NCI-H82 treated with DMSO at 0.1 percent for 48 hours (cell line): ENCODE measurements around the gene PRRC2A.

Source experiments
- DNase-seq: peaks from one replicate; lab custom pipeline; 2025; ENCODE audit not compliant: unreplicated experiment; lab: John Stamatoyannopoulos, UW

The PRRC2A gene

DNA sequence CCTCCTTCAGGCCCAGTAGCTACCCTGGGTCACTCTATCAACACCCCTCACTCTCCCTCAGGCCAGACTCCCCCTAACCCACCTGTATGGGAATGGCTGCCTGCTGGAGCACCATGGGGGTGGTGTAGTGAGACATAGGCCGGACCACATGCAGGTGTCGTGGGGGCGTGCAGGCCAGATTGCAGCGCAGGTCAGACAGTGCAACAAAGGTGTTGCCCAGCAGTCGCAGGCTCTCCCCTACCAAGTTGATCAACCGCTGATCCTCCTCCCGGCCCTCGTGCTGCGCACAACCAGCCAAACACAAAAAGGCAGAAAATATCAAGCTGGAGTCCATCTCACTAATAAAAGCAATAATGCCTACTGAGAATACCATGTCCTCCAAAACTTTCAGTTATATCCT lies 24.8 kb downstream of the PRRC2A start:
- DNase-seq, result no peak

DNA sequence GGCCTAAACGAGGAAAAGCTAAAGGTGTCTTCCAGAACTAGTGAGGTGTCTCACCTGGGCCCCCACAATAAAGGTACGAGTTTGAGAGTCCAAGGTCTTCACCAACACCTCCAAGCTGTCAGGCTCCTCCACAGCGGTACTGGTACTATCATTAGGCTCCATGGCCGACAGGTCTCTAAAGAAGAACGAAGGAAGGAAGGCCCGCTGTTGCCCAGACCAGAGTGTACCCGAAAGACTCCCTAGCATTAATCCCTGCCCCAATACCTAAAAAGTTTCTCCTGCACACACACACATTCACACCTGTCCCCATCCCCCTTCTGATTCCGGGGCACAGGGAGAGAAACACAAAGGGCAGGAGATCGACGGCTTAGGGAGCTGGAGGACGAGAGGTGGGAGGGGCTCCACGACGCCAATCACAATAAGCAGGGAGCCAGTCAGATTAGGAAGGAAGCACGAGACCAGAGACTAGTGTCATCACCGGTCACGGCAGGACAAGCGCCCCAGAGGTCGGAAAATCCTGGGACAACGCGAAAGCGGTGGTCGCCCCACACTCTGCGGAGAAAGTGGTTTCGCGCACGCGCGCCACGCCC lies 31.2 kb downstream of the PRRC2A start:
- peak; percentile 82 for DNase-seq

DNA sequence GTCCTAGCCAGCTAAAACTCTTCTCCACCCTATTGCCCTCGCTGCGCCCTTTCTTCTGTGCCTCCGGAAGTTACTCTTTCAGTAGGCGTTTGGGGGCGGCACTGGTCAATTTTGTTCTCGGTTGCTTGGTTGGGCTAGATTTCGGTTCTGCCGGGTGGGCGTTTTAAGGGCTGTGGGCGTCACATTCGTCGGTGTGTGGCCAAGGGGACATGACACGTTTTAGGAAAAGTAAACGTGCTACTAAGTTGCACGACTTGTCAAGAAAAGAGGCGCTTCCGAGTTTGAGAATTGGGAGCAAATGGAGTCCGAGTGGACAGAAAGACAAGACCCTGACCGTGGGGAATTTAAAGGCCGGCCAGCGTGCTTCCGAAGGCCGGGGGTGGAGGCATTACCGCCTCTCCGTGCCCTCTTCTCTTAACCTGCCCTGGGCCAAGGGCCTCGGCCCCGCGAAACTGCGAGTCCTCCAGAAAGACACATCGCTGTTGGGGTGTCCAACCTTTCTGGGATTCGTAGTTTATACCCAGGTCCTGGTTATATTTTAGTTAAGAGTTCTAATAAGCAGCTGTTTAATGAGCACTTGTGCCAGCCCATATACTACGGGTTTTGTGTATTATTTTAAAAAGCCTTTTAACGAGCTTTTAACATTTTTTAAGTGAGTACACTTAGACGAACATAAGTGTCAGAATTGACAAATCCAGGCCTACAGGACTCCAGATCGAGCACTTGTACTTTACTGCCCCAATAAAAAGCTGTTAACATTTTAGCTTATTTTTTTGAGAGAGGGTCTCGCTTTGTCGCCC lies 32.6 kb downstream of the PRRC2A start:
- DNase-seq, result peak; percentile 98

DNA sequence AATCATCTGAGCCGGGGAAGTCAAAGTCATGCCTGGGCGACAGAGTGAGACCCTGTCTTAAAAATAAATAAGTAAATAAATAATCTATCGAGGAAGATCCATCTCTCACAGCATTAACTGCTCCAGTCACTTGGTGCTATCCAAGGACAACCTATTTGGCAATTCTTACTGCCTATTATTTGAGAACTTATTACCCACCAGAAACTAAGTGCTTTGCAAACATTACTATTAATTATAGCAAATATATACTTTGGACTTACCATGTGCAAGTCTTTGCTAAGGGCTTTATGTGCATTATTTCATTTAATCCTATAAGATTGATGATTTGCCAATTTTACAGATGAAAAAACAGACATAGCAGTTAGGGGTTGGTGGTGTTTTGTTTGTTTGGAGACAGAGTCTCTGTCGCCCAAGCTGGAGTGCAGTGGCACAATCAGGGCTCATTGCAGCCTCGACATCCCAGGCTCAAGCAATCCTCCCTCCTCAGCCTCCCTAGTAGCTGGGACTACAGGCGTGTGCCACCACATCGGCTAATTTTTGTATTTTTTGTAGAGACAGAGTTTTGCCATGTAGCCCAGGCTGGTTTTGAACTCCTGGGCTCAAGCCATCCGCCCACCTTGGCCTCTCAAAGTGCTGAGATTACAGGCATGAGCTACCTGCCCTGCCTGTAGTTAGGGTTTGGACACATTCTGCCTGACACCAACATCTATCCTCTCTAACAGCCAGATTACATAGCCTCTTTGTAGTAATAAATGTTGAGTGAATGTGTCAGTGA lies 34.2 kb downstream of the PRRC2A start:
- no peak for DNase-seq

DNA sequence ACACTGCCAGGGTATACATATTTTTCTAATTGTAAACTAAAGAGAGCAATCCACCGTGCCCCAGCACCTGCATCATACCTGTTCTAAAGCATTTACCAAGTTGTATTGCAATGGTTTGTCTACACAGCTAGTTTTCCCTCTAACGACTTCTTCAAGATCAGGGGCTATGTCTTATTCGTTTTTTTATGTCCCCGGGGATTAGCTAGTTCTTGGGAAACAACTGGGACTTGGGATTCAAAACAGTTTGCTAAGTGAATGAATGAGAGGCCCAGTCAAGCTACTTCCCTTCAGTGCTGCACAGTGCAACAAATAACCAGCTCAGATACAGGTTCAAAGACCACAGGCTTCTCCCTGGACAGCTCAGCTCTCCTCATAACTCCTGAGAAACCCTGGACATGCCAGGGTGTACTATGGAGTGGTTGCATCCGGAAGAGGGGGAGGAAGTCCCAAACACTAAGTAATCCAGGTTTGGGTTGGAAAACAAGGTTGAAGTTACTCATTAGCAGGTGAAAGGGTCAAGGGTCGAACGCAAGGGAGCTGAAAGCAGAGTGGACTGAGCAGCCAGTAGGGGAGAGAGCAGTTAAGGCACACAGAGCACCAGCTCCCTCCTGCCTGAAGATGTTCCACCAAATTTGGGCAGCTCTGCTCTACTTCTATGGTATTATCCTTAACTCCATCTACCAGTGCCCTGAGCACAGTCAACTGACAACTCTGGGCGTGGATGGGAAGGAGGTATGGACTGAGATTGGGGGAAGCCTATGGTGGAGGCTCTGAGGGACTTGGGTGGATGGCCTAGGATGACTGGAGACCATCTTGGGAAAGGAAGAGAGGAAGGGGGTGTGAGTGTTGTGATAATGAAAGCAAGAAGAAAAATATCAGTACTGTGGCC lies 35.1 kb downstream of the PRRC2A start, which contains the start of gene APOM:
APOM (plus strand) TSS at position 546 of the 889 bp plus-strand sequence; CDS start at position 619, 73 bp downstream.
- no peak for DNase-seq

DNA sequence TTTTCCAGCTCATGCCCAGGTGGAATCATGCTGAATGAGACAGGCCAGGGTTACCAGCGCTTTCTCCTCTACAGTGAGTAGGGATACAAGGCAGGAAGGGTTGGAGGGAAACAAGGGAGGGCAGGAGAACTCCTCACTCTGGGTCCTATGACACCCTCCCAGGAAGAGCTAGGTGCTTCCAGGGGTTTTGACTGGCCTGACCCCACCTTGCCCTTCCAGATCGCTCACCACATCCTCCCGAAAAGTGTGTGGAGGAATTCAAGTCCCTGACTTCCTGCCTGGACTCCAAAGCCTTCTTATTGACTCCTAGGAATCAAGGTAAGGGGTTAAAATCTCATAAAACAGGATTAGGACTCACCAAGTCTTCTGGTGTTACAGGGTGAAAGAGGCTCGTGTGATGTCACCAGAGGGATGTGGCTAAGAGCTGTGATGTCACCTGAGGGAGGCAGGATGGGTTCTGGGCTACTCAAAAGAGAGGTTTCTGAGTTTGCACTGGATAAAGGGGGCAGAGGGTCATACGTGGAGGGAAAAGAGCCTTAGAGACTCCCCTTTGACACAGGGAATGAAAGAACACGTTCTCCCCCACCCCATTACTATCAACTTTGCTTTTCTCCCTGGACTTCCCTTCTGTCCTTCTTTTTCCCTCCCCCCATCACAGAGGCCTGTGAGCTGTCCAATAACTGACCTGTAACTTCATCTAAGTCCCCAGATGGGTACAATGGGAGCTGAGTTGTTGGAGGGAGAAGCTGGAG lies 37.1 kb downstream of the PRRC2A start:
- peak; percentile 54 for DNase-seq

DNA sequence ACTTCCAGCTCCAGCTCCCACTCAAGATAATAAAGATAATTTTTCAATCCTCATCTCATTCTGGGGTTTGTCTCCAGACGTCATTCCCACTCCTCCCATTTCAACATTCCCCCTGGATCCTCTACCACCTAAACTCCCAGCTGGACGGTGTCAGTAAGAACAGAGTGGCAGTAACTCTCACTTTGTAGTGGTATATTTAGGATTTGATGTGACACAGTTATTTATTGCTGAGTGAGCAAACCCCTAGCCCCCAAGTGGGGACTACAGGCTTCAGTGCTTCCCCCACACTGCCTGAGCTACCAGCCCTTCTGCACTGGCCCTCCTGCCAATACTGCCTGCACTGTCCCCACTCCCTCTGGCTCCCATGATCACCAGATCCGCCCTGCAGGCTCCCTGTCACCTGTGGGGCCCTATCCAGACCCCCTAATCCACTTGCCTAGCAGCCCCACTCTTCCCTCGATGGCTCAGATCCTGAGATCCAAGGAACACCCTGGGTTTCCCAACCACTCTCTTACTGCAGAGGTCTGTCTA lies 37.7 kb downstream of the PRRC2A start:
- no peak for DNase-seq

DNA sequence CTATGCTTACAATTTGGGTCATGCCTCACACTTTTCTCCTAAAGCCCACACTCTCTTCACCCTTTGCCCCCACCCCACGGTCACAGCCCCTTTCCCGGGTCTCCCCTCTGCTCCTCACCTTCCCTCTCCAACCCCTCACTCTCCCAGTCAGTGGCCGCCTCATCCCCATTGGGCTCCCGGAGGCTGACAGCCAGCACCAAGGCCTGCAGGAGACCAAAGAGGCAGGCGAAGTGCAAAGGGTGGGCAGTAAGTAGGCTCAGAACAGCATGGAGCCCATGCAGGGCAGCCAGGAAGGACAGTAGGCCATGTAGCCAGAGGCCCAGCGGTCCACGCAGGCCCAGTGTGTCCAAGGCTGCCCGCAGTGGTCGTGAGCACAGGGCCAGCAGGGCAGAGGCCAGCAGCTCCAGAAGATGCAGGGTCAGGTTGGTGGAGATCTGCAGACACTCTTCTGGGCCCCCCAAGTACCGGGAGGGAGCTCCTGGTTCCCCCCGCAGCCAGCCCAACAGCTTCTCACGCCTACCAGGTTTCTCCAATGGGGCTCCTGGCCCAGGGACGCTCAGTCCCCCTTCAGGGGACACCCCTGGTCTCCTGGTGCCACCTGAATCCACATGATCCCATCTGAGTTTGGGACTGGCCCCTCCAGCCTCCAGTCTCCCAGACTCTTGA lies 38.6 kb downstream of the PRRC2A start:
- DNase-seq, result no peak

DNA sequence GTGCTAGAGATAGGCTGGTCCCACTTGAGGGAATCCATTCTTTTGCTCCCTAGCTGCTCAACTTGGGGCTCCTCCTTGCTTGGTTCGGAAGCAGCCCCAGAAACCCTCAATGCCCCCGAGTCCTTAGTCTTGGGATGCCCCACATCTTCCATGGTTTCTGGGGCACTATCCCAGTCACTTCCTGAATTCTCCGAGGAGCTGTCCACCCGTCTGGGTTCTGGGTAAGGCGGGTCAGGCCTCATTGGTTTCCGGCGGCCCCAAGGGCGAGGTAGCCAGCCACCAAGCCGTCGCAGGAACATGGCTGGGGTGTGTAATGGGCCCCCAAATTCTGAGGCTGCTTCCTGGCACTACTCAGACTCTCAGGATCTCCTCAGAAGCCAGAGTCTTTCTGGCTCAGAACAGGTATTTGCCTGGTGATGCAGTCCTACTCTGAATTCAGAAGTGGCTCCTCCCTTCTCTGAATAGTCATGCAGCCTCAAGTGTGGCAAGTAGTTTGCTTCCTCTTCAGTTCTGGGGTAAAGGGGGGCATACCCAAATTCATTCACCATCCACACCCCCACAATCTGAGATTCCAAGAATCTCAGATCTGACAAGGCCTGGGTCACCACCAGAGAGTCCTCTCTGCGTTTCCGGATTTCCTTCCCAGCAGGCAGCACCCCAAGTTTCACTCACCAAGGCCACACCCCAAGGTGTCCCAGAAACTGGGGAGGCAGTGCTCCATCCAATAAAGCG lies 39.3 kb downstream of the PRRC2A start:
- DNase-seq, result no peak

DNA sequence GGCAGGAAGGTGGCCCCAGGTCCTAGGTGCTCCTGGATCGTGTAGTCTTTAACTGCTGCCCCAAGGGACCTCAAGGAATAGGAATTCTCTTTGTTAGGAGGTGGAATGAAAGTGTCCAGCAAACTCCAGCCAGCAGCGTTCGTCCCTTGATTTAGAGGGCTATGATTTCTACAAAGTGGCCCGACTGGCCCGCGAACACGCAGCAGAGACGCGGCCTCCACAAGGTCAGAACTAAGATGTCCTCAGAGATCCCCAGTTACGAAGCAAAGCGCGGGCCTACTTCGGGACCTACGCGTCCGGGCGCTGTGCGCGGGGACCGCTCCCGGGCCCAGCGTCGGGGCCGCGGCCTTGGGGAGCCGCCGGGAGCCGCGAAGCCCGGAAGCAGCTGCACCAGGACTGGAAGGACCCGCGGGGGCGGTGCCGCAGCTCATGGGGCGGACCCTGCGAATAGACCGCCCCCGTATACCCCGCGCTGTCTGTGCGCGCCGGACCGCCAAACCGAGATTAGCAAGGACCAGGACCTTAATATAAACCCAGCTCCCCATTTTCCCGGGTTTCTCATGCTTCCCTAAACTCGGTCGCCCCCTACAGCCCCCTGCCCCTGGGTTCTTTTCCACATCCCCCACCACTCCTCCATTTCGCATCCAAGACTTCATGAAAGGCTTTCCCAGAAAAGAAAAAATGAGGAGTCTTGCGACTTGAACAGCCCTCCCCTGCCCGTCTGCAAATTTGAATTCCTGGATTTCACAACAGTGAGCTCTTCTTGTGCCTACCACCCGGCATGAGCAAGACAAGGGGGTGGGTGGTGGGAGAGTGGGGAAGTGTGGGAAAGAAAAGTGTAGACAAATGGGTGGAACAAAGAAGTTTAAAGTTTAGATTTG lies 40.1 kb downstream of the PRRC2A start, which contains the start of gene C6orf47:
C6orf47 (minus strand) TSS at position 398 of the 881 bp plus-strand sequence. CDS start 831 bp downstream, outside the sequence.
- peak; percentile 53 for DNase-seq

DNA sequence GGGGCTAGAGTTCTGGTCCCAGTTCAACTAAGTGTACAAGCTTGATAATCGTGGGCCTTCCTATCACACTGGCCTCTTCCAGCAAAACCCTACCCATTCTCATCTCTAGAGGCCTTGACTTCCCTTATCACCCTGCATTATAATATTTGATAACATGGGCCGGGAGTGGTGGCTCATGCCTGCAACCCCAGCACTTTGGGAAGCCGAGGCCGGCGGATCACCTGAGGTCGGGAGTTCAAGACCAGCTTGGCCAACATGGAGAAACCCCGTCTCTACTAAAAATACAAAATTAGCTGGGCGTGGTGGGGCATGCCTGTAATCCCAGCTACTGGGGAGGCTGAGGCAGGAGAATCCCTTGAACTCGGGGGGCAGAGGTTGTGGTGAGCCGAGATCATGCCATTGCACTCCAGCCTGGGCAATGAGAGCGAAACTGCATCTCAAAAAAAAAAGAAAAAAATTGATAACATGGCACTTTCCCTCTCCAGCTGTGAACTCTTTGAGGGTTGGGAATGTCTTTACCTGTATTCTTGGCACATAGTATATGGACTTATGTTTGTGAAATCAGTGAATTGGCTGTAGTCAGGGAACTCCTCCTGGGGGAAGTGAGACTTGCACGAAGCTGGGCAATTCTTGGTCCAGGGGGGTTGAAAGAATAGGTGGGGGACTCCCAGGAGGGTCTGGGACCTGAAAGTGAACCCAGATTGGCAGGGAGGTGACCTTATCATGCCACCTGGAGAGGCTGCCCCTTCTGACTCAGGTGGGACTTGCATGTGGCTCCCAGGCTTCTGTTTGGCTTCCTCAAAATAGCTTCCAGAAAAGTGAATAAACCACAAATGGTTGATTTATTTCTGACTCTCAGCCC lies 41.0 kb downstream of the PRRC2A start:
- DNase-seq, result no peak

DNA sequence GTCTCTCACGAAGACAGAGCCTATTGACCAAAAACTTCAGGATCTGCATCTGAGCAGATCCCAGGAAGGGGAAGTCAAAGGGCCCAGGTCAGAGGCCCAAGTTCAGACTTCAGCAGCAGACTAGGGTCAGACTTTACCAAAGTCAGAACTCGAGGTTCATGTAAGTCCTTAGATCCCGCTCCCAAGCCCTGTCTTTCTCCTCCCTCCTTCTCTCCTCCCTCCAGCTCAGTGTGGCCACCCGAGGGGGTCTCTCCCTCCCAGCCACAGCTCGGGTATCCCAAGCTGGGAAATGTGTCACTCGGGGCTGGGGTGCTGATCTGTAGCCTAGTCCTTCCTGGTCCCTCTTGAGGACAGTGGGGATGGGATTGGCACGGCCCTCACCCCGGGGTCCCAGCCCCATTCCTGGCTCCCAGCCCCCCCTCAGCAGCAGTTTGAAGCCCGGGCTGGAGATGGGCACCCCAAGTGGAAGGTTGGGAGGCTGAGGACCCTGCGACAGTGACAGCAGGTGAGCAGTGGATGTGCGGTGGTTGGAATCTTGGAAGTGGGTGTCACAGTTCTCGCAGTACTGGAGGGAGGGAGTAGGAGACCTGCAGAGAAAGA lies 41.7 kb downstream of the PRRC2A start:
- DNase-seq, result no peak

DNA sequence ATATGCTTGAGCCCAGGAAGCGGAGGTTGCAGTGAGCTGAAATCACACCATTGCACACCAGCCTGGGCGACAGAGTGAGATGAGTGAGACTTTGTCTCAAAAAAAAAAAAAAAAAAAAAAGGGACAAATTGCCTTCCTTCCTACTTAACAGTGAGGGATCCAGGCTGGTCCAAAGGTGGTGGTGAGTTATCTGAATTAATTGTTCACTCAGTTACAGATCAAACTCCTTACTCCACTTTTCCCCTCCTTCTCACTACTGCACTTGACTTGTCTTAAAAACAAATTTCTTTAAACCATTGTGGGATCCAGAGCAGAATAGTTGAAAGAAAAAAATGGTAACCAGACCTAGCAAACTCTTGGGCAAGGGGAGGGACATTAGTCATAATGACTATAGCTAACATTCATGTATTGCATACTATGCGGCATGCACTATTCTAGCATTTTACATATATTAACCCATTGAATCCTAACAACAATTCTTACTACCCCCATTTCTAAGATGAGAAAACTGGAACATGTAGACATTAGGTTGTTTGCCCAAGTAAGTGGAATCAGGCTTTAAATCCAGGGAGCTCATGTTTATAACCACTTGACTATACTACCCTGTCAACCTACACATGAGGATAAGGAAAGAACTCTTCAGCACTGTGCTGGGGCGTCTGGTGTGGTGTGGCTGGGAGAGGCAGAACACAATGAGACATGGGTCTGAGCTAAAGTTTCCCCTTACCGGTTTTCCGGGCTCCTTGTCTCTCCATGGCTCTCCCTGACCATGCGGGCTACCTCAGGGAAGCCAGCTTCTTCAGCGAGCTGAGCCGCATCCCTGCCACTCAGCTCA lies 42.8 kb downstream of the PRRC2A start:
- no peak for DNase-seq

DNA sequence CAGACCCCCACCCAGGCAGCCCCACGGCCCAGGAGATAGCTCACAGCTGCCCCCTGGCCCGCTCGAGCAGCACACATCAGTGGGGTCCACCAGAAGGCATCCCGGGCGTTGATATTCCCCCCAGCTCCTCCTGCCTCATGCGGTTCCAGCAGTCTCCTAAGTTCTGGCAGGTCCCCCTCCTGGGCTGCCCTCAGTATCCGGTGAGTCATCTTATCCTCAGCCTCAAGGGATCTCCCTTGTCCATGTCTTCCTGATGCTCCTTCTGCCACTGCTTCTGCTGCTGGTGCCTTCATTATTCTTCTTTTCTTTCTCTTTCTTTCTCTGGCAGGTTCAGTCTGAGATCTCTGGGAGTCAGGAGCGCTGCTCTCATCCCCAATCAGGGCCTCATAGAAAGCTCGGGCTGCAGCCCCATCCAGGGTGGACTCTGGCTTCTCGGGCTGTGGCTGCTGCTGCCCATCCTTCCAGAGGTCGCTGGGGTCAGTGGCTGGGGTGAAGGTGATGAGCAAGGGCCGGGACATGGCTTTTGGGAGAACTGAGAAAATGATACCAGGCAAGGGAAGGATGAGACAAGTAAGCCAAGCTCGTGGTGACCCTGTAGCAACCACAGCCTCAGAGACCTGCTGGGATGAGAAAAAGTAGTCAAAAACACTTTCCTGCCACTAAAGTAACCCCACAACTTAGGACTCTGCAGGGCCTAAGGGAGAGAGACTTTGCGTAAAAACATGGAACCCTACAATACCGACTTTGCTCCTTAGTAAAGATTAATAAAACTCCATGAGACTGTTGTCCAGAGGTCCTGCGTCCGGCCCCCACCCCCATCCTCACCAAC lies 43.7 kb downstream of the PRRC2A start:
- peak; percentile 5 for DNase-seq
